Endothelial cell of umbilical vein (primary cell): ENCODE results near the gene EFEMP1.

Experiments used
- EZH2 ChIP-seq: IDR thresholded peaks from 2 replicates; pipeline ENCODE4 v1.6.1; 2012; ENCODE audit warnings: borderline replicate concordance, low read depth, mild to moderate bottlenecking, moderate library complexity, low read length, inconsistent platforms; ENCODE audit not compliant: severe bottlenecking
- FOS ChIP-seq: IDR thresholded peaks from 2 replicates; pipeline ENCODE4 v1.6.1; 2011; ENCODE audit warnings: mild to moderate bottlenecking, low read length, moderate library complexity, borderline replicate concordance; ENCODE audit not compliant: insufficient read depth
- MYC ChIP-seq: IDR thresholded peaks from one replicate; pipeline ENCODE4 v1.6.1; 2011; ENCODE audit warnings: mild to moderate bottlenecking, low read depth, low read length
- POLR2A ChIP-seq: IDR thresholded peaks from 2 replicates; pipeline ENCODE4 v1.6.1; 2012; ENCODE audit warnings: low read depth, mild to moderate bottlenecking, control low read depth, low read length
- POLR2AphosphoS5 ChIP-seq: IDR thresholded peaks from 2 replicates; pipeline ENCODE4 v1.6.1; 2012; ENCODE audit warnings: low read depth, mild to moderate bottlenecking, control low read depth, low read length, moderate library complexity; ENCODE audit not compliant: insufficient read depth
- TF ChIP-seq, protein P1 (sequence below), 2 donors: IDR thresholded peaks; 1 replicate in 1 of 2; 2 replicates in 1 of 2; pipeline ENCODE4 v1.5.1; 2011; ENCODE audit warnings: low read length in 2 of 2, mild to moderate bottlenecking in 2 of 2, moderate library complexity in 2 of 2, control low read depth in 1 of 2, inconsistent platforms in 1 of 2, low read depth in 1 of 2; ENCODE audit not compliant: insufficient read depth in 1 of 2; ENCODE audit errors: extremely low read depth in 1 of 2
- TF ChIP-seq, protein P2 (sequence below): IDR thresholded peaks from 2 replicates; pipeline ENCODE4 v1.6.1; 2011; ENCODE audit not compliant: insufficient read depth, insufficient read length

DNA sequence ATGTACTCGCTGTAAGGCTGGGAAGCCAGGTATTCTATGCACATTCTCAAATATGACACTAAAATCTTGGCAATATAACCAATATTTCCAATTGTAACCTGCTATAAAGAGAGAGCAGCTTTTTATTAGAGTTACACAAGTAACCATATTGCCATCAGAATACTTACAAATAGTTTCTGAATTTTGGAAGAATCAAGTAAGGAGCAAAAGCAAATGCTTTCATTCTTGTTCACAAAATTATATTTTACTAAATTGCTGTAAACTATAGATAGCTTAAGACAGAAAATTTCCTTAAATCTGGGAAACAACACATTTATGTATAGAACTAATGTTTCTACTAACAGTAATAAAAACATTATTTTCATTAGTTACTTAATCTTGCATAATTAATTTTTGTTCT, 77.2 kb downstream of the EFEMP1 start:
- TF ChIP-seq, protein P1, sequence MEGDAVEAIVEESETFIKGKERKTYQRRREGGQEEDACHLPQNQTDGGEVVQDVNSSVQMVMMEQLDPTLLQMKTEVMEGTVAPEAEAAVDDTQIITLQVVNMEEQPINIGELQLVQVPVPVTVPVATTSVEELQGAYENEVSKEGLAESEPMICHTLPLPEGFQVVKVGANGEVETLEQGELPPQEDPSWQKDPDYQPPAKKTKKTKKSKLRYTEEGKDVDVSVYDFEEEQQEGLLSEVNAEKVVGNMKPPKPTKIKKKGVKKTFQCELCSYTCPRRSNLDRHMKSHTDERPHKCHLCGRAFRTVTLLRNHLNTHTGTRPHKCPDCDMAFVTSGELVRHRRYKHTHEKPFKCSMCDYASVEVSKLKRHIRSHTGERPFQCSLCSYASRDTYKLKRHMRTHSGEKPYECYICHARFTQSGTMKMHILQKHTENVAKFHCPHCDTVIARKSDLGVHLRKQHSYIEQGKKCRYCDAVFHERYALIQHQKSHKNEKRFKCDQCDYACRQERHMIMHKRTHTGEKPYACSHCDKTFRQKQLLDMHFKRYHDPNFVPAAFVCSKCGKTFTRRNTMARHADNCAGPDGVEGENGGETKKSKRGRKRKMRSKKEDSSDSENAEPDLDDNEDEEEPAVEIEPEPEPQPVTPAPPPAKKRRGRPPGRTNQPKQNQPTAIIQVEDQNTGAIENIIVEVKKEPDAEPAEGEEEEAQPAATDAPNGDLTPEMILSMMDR (IDR thresholded peaks at IDR 0.05; ENCODE audit: extremely low read depth in 1 of 2, insufficient read depth in 1 of 2, low read depth in 1 of 2, low read length in 2 of 2), result no peak
- TF ChIP-seq MYC (no peak), POLR2A (no peak), EZH2 (no peak), POLR2AphosphoS5 (no peak), FOS (no peak)
- TF ChIP-seq, protein P2, sequence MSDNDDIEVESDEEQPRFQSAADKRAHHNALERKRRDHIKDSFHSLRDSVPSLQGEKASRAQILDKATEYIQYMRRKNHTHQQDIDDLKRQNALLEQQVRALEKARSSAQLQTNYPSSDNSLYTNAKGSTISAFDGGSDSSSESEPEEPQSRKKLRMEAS, result no peak
